Measurements from ENCODE around the gene PSG11. TPM values are rescaled to one million over a fixed set of nuclear protein-coding genes. Genes with fewer than 3 reads are reported as not detected.
"Not testable (repeated sequence)": the region's sequence is repeated elsewhere in the genome, so short reads cannot be mapped to it uniquely, and the experiment has no call there.

Gene PSG11
- total RNA-seq: not detected

DNA sequence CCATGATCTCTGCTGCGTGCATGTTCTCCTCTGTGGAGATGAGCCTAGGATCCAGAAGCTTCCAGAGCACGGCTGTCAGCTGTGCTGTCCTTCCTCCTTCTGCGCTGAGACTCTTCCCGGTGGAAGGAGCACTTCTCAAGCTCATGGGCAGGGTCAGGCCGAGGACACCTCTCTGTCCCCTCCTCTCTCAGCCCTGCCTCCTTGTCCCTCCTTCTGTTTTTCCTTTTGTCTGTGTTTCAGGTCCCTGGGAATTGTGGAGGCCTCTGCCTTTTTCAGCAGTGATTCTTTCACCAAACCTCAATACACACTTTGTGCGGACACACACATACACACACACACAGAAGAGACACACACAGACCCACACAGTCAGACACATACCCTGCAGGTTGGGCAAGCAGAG, at the start of gene PSG11:
Gene PSG11 (minus strand): TSS at position 101 of the 400 bp plus-strand sequence. CDS start 97 bp downstream, at position 4.
- not testable (repeated sequence) for ATAC-seq; H3K4me3 Mint-ChIP-seq; H3K9me3 Mint-ChIP-seq; H3K36me3 Mint-ChIP-seq (ENCODE audit: insufficient read depth); H3K4me1 Mint-ChIP-seq (ENCODE audit: low read depth); DNase-seq
- peaks cover 22% of the 10 kb centered on the region for H3K27me3 Mint-ChIP-seq (ENCODE audit: low read depth)

GRCh38 chr19:43062418-43062817, 36.1 kb upstream of the PSG11 start:
- not testable (repeated sequence) for H3K36me3 Mint-ChIP-seq (ENCODE audit: insufficient read depth); H3K9me3 Mint-ChIP-seq; H3K4me1 Mint-ChIP-seq (ENCODE audit: low read depth); H3K4me3 Mint-ChIP-seq; ATAC-seq; DNase-seq
- peaks cover 19% of the 10 kb centered on the region for H3K27me3 Mint-ChIP-seq (ENCODE audit: low read depth)

DNA sequence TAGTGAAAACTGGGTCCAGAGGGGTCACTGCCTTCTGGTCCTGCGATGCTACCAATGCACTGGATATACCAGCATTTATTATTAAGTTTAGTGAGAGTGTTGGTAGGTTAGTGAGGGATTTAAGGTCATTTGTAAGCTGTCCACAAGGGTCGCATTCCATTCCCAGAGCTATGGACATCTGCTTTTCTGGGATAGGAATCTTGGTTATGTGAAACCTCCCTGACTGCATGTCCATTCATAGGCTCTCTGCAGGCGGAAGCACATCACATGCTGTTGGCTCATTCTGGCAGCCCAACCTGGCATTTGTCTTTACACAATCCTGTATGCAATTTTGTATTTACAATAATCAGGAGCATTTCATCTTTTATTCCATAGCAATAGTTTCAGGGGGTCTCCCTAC, 35.1 kb upstream of the PSG11 start:
- not testable (repeated sequence) for H3K36me3 Mint-ChIP-seq (ENCODE audit: insufficient read depth); ATAC-seq; H3K4me1 Mint-ChIP-seq (ENCODE audit: low read depth); DNase-seq; H3K4me3 Mint-ChIP-seq
- peaks cover 12% of the 10 kb centered on the region for H3K9me3 Mint-ChIP-seq
- peaks cover 12% of the 10 kb centered on the region for H3K27me3 Mint-ChIP-seq (ENCODE audit: low read depth)

GRCh38 chr19:43060254-43060653, 34.0 kb upstream of the PSG11 start:
- H3K27me3 Mint-ChIP-seq (ENCODE audit: low read depth); ATAC-seq; DNase-seq: not testable (repeated sequence)

DNA sequence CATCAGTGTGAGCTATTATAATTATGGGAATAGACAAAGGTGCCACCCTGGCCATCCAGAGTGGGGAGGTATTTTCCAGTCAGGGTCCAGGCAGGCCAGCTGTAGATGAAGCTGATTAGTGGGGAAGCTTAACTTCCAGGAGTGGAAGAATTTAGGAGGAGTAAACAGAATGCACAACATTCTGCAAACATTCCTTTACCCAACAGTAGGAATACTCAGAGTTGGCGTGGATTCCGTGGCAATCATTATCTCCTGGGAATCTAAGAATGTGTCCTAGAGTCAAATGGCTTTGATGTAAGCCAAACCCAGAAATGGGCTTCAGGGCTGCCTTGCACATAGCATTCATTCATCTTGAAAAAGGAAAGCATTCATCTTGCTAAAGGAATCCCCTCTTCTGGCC, 33.2 kb upstream of the PSG11 start:
- peaks cover 29% of the 10 kb centered on the region for H3K9me3 Mint-ChIP-seq
- DNase-seq; H3K4me1 Mint-ChIP-seq (ENCODE audit: low read depth); H3K27me3 Mint-ChIP-seq (ENCODE audit: low read depth); H3K4me3 Mint-ChIP-seq; H3K36me3 Mint-ChIP-seq (ENCODE audit: insufficient read depth); ATAC-seq: not testable (repeated sequence)

More at GRCh38 chr19:43060254-43060653, 34.0 kb upstream of the PSG11 start:
- not testable (repeated sequence) for H3K36me3 Mint-ChIP-seq (ENCODE audit: insufficient read depth); H3K4me1 Mint-ChIP-seq (ENCODE audit: low read depth); H3K4me3 Mint-ChIP-seq
- peaks cover 21% of the 10 kb centered on the region for H3K9me3 Mint-ChIP-seq

GRCh38 chr19:43058440-43058839, 32.2 kb upstream of the PSG11 start:
- H3K4me1 Mint-ChIP-seq (ENCODE audit: low read depth); H3K4me3 Mint-ChIP-seq; H3K36me3 Mint-ChIP-seq (ENCODE audit: insufficient read depth); H3K27me3 Mint-ChIP-seq (ENCODE audit: low read depth); DNase-seq; ATAC-seq: not testable (repeated sequence)
- peaks cover 29% of the 10 kb centered on the region for H3K9me3 Mint-ChIP-seq

DNA sequence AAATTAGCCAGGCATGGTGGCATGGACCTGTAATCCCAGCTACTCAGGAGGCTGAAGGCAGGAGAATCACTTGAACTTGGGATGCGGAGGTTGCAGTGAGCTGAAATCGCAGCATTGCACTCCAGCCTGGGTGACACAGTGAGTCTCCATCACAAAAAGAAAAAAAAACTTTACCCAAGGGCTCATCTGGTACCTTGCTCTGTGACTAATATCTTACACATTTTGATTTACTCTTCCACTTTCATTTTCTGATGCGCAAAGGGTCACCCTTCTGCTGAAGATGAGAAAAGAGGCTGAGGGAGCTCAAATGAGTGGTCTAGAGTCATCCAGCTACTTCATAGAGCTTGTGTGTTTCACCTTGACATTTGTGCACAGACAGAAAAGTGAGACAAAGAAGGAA, 21.7 kb upstream of the PSG11 start:
- H3K4me1 Mint-ChIP-seq (ENCODE audit: low read depth); DNase-seq; H3K36me3 Mint-ChIP-seq (ENCODE audit: insufficient read depth); ATAC-seq; H3K27me3 Mint-ChIP-seq (ENCODE audit: low read depth); H3K9me3 Mint-ChIP-seq; H3K4me3 Mint-ChIP-seq: not testable (repeated sequence)

DNA sequence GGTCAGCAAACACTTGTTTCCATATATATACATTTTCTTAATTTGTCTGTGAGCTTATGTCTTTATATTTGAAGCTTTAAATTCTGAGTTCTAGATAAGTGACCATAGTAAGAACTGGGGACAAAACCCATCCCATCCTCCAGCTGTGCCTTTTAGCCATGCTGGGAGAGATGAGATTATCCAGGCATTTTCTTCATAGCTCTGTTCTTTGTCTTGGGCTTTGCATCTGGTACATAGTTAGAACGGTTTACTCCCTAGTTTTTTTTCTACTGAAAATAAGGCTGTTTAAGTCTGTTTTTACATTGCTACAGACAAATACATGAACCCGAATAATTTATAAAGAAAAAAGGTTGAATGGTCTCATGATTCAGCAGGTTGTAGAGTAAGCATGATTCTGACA, 20.3 kb upstream of the PSG11 start:
- not testable (repeated sequence) for H3K4me3 Mint-ChIP-seq; H3K4me1 Mint-ChIP-seq (ENCODE audit: low read depth); H3K36me3 Mint-ChIP-seq (ENCODE audit: insufficient read depth); H3K9me3 Mint-ChIP-seq; ATAC-seq; DNase-seq
- peaks cover 15% of the 10 kb centered on the region for H3K27me3 Mint-ChIP-seq (ENCODE audit: low read depth)

GRCh38 chr19:43043492-43044180, 17.4 kb upstream of the PSG11 start:
- H3K4me3 Mint-ChIP-seq; ATAC-seq; H3K36me3 Mint-ChIP-seq (ENCODE audit: insufficient read depth); H3K4me1 Mint-ChIP-seq (ENCODE audit: low read depth); DNase-seq; H3K9me3 Mint-ChIP-seq: not testable (repeated sequence)
- peaks cover 24% of the 10 kb centered on the region for H3K27me3 Mint-ChIP-seq (ENCODE audit: low read depth)

- not testable (repeated sequence) for H3K9me3 Mint-ChIP-seq; H3K36me3 Mint-ChIP-seq (ENCODE audit: insufficient read depth); DNase-seq; ATAC-seq; H3K4me1 Mint-ChIP-seq (ENCODE audit: low read depth); H3K4me3 Mint-ChIP-seq
- peaks cover 26% of the 10 kb centered on the region for H3K27me3 Mint-ChIP-seq (ENCODE audit: low read depth)
These were observed 5.4 kb upstream of the PSG11 start for GRCh38 chr19:43031645-43032044.

DNA sequence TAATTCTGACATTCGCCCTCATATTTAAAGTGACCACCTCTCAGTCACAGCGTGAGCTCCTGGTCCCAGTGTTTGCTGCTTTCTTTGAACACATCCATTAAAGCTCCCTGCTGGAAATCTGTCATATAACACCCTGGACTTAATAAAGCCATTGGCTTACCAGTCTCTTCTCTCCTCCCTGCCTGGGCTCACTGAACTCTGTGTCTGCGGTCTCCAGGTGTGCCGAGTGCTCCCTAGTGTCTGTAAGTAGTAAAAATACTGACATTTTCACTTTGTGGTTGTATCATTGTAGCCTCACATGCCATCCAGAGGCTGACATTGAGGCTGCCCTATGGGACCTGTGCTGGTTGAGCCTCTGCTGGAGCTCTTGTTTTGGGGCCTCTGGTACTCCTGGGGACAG, 2.6 kb upstream of the PSG11 start:
- ATAC-seq: no peak
- no peak overlapping the region for H3K4me3 Mint-ChIP-seq

DNA sequence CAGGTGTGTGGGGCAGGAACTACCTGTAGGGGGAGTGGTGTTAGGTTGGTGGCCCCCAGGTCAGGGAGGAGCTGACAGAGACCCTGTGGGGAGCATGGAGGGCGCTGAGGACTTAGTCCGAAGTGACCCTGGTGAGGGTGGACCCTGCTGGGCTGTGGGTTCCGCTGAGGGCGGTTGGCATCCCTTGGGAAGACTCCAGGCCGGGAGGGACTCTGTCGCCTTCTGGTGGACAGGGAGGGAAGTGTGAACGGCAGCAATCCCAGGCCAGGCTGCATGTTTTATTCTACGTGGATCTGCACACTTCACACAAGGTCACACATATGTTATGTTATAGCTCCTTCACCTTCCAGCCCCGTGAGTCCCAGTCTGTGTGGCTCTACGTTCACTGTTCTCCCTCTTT, 1.7 kb upstream of the PSG11 start:
- not testable (repeated sequence) for H3K4me3 Mint-ChIP-seq

More for the DNA sequence above, 2.6 kb upstream of the PSG11 start:
- H3K27me3 Mint-ChIP-seq (ENCODE audit: low read depth): peaks cover 22% of the 10 kb centered on the region
- H3K36me3 Mint-ChIP-seq (ENCODE audit: insufficient read depth): no peaks in the 10 kb centered on the region
- no peaks in the 10 kb centered on the region for H3K4me1 Mint-ChIP-seq (ENCODE audit: low read depth)
- no peaks in the 10 kb centered on the region for H3K9me3 Mint-ChIP-seq
- DNase-seq: no peak

DNA sequence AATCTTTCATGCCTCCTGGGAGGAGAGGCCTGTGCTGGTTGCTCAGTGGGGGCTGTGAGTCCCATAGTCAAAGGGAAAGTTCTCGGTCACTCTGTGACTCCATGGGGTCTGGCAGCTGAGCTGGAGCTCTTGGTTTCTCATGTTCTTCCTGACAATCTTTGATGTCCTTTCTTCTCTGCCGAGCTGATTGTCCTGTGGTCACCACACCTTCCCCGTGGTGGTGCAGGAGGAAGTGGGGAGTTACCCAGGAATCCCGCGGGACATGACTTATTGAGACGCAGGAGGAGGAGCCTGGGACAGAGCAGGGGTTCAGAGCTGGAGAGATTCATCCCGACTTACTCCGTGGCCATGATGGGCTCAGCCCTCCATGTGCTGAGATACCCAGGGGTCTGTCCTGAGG, 792 bp upstream of the PSG11 start:
- DNase-seq; H3K4me3 Mint-ChIP-seq; ATAC-seq; H3K9me3 Mint-ChIP-seq; H3K36me3 Mint-ChIP-seq (ENCODE audit: insufficient read depth); H3K4me1 Mint-ChIP-seq (ENCODE audit: low read depth): not testable (repeated sequence)
- H3K27me3 Mint-ChIP-seq (ENCODE audit: low read depth): peaks cover 22% of the 10 kb centered on the region

More for the DNA sequence above, 1.7 kb upstream of the PSG11 start:
- DNase-seq; H3K4me1 Mint-ChIP-seq (ENCODE audit: low read depth); H3K9me3 Mint-ChIP-seq; H3K36me3 Mint-ChIP-seq (ENCODE audit: insufficient read depth); ATAC-seq: not testable (repeated sequence)
- H3K27me3 Mint-ChIP-seq (ENCODE audit: low read depth): peaks cover 22% of the 10 kb centered on the region

DNA sequence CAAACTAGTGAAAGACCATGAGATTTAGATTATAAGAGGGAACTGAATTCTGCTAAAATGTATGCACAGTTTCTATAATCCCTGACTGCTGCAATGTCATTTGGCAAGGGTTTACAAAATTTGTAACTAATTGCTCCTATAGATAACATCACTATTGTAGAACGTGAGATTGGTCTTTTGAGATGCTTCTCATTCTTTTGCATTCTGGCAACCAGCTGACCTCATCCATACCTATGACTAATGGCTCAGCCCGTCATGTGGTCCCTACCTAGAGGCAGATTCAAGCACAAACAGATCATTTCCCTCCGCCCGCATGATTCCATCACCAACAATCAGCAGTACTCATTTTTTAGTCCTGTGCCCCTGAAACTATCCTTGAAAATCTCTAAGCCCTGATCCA, 4.2 kb downstream of the PSG11 start:
- ATAC-seq; H3K4me3 Mint-ChIP-seq; H3K27me3 Mint-ChIP-seq (ENCODE audit: low read depth); DNase-seq; H3K36me3 Mint-ChIP-seq (ENCODE audit: insufficient read depth); H3K9me3 Mint-ChIP-seq; H3K4me1 Mint-ChIP-seq (ENCODE audit: low read depth): not testable (repeated sequence)

GRCh38 chr19:43021629-43022028, 4.6 kb downstream of the PSG11 start:
- not testable (repeated sequence) for H3K4me1 Mint-ChIP-seq (ENCODE audit: low read depth); DNase-seq; ATAC-seq; H3K36me3 Mint-ChIP-seq (ENCODE audit: insufficient read depth); H3K9me3 Mint-ChIP-seq; H3K27me3 Mint-ChIP-seq (ENCODE audit: low read depth); H3K4me3 Mint-ChIP-seq
